SHP77 (cell line): ENCODE results near the gene DAPP1.

Experiments used
- DNase-seq, 2 experiments: peaks; one replicate each; lab custom pipeline; 2025; lab: John Stamatoyannopoulos, UW

Gene DAPP1

DNA sequence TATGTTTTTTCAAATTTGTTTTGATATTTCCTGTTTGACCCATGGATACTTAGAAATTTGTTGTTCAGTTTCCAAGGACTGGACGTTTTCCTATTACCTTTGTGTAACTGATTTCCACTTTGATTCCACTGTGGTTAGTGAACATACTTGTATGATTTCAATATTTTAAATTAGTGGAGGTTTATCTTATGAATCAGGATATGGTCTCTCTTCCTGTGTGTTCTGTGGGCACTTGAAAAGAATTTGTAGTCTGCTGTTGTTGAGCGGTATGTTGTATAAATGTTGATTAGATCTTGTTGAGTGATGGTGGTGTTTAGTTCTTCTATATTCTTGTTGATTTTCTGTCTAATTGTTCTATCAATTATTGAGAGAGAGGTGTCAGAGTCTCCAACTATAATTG is 98.8 kb downstream of the DAPP1 start:
- DNase-seq = no peak

DNA sequence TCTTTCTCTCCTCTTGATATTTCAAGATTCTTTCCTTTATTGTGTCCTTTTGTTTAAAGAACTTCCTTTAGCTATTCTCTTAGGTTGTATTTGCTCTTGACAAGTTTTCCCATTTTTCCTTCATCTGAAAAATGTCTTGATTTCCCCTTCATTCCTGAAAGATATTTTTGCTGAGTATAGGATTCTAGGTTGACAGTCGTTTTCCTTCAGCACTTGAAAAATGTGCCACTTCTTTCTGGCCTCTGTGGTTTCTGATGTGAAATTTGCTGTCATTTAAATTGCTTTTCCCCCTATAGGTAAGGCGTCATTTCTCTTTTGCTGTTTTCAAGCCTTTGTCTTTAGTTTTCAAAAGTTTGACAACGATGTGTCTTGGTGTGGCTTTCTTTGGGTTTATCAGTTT is 100.9 kb downstream of the DAPP1 start:
- DNase-seq = no peak

DNA sequence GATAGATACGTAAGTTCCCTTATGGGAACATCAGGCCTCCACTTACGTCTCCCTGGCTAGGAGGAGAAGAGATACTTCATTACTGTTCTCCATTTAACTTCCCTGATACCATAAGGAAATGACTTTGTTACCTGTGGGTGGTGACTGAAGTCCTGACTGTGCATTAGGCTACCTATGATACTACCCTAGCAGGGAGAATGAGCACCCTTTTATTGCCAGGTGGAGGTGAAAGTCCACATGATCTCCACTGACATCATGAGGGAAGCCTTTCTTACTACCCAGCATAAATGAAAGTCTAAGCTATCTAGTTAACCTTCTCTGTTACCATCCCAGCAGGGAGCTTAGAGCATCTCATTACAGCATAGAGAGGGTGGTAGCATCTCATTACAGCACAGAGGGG is 102.0 kb downstream of the DAPP1 start:
- no peak for DNase-seq
